GM18858 (cell line): ENCODE results near the gene CEPT1.

ENCODE experiments used
- ATAC-seq: cut with Tn5 transposase; IDR thresholded peaks from one replicate; pipeline ENCODE4 v1.9.1; 2021; ENCODE audit not compliant: unreplicated experiment

Gene CEPT1

DNA sequence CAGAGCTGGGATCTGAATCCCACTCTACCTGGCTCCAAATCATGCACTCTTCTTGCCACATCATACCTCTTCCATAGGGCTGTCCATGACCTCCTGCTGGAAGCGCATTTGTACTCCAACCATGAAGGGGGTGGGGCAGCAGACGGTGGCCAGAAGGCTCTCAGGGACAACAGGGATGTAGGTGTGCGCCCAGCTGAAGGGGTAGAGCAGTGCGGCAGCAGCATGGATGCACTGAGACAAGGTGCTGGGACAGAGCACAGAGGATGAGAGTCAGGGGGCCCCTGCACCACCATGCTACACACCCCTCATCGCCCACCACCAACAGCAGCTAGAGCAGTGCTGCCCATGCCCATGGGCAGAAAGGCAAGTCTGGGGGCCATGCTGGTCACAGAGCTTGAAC is 52.1 kb downstream of the CEPT1 start:
- ATAC-seq, result no peak

GRCh38 chr1:111192658-111193519 is 52.9 kb downstream of the CEPT1 start:
- no peak for ATAC-seq

GRCh38 chr1:111193712-111194480 is 53.9 kb downstream of the CEPT1 start:
- no peak for ATAC-seq

GRCh38 chr1:111195002-111195684 is 55.1 kb downstream of the CEPT1 start:
- ATAC-seq, result no peak

DNA sequence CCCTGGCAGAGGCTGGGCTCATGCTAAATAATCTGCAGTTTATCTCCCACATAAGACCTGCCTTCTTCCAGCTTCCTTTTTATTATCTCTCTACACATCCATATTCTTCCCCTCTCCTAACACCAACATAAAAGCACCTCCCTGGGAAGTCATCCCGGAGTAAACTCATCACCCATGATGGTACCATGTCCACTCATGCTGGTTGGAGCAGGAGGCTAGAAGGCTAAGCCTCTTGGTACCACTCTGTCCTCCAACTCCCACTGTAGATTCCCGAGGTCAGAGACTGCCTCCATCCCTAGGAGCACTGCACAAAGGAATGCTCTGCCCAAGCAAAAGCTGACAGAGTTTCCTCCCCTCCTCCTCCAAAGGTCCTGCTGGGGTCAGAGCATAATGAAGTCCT is 56.2 kb downstream of the CEPT1 start:
- no peak for ATAC-seq

DNA sequence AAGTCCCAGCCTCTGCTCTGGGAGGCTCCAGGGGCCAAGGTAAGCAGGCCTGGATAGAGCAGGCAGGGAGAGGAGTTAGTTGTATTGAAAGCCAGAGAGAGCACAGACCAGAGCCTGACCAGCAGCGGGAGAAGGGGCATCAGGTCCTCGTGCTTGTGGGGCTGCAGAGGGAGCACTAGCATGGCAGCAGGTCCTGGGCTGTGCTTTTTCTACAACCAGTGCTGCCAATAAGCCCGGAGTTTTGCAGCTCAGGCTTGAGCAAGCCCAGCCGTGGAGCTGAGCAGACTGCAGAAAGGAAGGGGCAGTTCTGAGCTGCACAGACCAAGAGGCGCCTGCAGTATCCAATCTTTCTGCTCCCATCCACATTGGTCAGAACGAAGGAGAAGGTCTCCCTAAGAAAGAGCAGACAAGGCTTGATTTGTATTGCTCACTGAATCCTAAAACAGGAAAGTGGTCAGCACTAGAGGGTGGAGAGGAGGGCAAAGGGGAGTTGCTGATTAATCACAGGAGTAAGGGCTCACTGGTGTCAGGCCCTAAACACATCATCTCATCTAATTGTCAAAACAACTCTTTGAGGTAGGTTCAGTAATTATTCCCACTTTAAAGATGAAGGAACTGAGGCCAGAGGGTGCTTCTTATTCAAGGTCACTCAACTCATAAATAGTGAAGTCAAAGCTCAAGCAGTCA is 57.7 kb downstream of the CEPT1 start:
- ATAC-seq, result no peak

DNA sequence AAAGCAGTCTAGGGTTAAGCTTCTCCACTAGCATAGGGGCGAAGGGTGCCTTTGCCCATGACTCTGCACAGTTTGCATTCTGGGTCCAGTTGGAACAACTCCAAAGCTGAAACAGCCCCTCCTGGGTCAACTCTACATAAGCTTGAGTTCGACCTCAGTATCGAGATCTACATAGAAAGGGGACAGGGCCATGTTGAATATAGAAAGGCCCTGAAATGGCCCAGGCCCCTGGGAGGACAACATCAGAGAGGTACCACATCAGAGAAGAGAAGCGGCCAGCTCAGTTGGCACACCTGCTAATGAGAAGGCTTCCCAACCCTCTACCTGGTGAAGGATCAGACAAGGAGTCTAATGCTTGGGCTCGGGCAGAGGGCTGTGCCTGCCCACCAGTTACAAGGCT is 58.8 kb downstream of the CEPT1 start:
- no peak for ATAC-seq

GRCh38 chr1:111199329-111199728 is 59.3 kb downstream of the CEPT1 start:
- no peak for ATAC-seq

DNA sequence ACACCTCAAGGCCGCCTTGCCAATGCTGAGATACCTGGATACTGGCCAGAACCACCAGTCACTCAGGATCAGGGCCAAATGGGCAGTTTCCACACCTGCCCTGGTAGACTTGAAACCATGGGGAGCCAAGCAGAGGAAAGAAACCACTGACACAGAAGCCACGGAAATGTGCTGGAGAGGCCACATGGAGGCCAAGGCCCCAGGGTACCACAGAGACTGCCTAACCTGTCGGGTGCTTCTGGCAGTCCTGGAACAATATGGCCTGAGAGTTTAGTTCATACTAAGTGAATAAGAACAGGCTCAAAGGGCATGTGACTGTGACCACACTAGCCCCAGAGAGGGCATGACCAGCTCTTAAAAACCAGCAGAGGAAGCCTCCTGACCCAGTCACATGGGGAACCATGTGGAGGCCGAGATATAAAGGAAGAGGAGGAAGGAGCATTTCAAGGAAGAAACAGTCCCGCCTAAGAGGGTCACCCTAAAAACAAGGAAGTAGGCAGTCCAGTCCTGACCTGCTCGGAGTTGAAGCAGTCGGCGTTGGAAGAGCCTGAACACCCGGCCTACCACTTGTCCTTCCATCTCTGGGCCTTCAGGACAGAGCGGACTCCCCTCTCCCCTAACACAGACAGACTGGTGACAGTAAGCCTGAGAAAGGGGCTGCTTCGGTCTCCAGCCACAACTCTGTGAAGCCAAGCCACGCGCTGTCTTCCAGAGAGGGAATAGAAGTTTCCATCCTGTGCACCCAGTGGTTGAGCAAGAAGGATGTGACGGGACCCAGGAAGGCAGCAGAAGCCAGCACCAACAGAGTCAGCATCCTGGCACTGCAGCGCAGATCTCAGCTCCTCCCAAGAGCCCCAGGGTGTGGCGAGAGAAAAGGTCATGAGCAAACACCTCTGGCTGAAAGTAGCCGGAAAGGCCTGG is 60.1 kb downstream of the CEPT1 start, which contains the start of gene DENND2D:
Gene DENND2D, minus strand, starts transcription at position 766 of the 921 bp plus-strand sequence. Its CDS starts 187 bp downstream, at position 579.
- no peak for ATAC-seq

GRCh38 chr1:111200802-111201161 is 60.8 kb downstream of the CEPT1 start:
- ATAC-seq, result no peak

- no peak for ATAC-seq
Measured at GRCh38 chr1:111201275-111202090, 61.5 kb downstream of the CEPT1 start.

DNA sequence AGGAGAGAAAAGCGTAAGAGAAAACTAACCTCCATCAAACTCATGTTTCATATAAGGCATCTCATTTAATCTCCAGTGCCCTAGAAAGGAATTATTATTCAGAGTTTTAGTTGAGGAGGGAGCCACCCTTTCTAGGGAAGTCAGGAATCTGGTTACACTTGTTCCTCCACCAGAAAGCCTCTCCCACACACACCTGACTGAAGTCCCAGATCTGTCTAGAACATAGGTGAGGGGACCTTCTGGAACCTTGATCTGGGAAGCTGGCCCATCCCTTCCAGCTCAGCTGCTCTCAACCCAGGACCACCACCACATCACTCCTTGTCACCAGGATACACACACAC is 62.3 kb downstream of the CEPT1 start:
- ATAC-seq, result no peak

DNA sequence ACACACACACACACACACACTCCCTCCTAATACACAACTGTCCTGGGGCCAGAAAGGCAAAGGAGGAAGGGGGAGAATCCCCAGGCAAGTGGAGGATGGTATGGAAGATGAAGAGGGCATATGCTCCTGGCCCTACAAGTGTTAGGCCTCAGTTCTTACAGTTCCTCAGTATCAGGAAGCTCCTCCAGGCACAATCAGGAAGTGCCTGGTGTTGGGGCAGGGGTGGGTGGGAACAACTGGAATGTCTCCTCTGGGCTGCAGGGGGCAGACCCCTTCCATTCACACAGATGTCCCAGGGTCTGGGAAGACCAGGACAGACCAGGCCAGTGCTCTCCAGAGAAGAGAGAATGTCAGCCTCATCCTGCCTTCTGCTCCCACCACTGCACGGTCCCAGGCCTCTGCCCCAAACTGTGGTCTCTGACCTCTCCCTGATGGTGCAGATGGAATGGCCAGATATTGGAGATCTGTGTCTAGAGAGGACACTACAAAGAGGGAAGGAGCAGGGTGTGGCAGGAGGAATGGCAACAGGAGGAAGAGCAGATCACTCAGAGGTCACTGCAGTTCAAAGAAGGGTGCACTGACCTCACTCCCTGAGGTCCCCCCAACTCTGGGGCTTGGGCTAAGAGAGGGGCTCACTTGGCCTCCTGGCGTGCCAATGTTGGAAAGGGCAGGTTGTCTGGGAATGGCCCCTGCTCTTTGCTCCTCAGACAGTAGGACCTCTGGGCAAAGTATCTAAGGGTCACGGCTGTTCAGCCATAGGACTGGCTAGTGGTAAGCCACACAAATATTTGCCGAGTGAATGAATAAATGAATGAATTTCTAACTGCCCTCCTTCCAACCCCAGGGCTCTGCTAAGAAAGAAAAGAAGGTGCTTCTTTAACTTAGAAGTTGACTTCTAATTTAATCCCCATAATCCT is 62.9 kb downstream of the CEPT1 start:
- no peak for ATAC-seq

- ATAC-seq, result peak; percentile 22
Measured at GRCh38 chr1:111203681-111204200, 63.7 kb downstream of the CEPT1 start.

DNA sequence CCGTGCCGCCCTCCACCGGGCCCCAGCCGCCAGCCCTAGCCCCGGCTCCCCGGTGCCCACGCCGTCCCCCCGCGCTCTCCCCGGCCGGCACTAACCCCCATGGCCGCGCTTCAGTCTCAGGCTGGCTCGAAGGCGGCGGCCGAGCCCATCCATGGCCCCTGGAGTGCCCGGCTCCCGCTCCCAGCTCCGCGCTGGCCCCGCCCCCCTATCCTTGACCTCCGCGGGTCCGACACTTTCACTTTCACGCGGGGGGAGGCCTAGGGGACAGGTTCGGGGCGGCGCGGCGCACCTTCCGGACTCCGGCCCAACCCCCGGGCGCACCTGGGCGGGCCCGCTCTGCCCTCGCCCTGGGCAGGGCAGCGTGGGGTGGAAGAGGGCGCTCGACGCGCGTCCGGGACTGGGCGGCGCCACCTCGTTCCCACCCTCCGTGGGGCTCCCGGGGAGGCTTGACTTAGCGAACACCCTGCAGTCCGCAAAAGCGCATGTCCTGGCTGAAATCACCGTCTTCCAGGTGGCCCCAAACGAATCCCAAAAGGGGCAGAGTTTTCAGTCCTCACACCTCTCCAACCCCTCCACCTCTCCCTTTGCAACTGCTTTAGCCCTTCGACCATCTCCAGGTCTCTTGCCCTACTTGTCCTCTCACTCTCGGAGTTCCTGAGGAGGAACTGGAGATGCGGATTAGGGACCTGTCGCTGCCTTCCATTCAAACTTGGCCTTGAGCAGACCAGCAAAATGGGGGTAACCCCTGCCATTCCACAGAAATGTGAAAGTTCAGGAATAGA is 64.4 kb downstream of the CEPT1 start:
- peak; percentile 40 for ATAC-seq

GRCh38 chr1:111204983-111205713 is 65.1 kb downstream of the CEPT1 start:
- no peak for ATAC-seq

DNA sequence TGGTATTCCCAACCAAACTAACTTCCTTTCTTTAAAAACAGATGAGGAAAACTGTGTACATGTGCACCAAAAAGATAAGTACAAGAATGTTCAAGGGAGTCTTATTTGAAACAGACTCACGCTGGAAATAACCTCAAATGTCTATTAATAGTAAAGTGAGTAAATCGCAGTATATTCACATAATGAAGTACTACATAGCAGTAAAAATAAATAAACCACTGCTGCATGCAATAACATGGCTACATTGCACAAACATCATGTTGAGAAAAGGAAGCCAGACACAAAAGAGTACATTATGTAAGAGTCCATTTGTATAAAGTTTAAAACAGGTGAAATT is 65.7 kb downstream of the CEPT1 start:
- ATAC-seq, result no peak
